K562 (cell line): ENCODE data around the gene ZNF69. TPM values are rescaled to one million over a fixed set of nuclear protein-coding genes. Genes with fewer than 3 reads are reported as not detected.

Experiments used
- IFI16 ChIP-seq: fragments of 250-450 bp; sonication (Bioruptor Pico); IDR thresholded peaks from 2 replicates; pipeline ENCODE4 v2.1.2; 2022; ENCODE audit warnings: mild to moderate bottlenecking, inconsistent platforms
- KLF16 ChIP-seq: IDR thresholded peaks from 2 replicates; pipeline ENCODE4 v1.6.1; 2016; ENCODE audit warnings: antibody characterized with exemption
- MTA1 ChIP-seq: fragments of 450-650 bp; IDR thresholded peaks from 2 replicates; pipeline ENCODE4 v1.6.1; 2017; ENCODE audit warnings: borderline replicate concordance
- NR3C1 ChIP-seq: sonication (generic); formaldehyde crosslinking; IDR thresholded peaks from 2 replicates; pipeline ENCODE4 v1.8.1; 2022; ENCODE audit warnings: missing genetic modification reagents
- RBBP5 ChIP-seq: fragments of 200-600 bp; sonication (generic); IDR thresholded peaks from 2 replicates; pipeline ENCODE4 v1.6.1; 2012; ENCODE audit warnings: borderline replicate concordance, mild to moderate bottlenecking, low read length, control low read depth, inconsistent platforms; ENCODE audit not compliant: insufficient read depth, poor library complexity, severe bottlenecking
- polyA plus RNA-seq, 8 experiments: library from polyadenylated mRNA; depleted of rRNA in 4 of 8; stranded (reverse) in 5 of 8; unstranded in 3 of 8; fragments of >200 nt; fragmentation: Nextera tagmentation in 2 of 8; fragmentation: Illumina TruSeq in 1 of 8; extraction: Ambion mirVana in 2 of 8; extraction: Trizol in 1 of 8; gene quantifications; 2 replicates each; pipeline versions ENCODE4 v1.2.1 to v1.2.3, GENCODE V29; 2011 to 2014; ENCODE audit warnings: inconsistent platforms in 1 of 8, missing spikeins in 1 of 8
- total RNA-seq, 7 experiments: library from RNA; depleted of rRNA in 6 of 7; stranded (reverse); fragments of >200 nt in 6 of 7; fragmentation: Illumina TruSeq in 2 of 7; extraction: Trizol in 2 of 7; gene quantifications; 2 replicates each; pipeline versions ENCODE4 v1.2.1 to v1.2.3, GENCODE V29; 2011 to 2021; ENCODE audit warnings: low replicate concordance in 1 of 7
- TF ChIP-seq, protein P1 (sequence below): fragments of 450-650 bp; IDR thresholded peaks from 2 replicates; pipeline ENCODE4 v1.6.1; 2016; ENCODE audit warnings: antibody characterized with exemption
- TF ChIP-seq, protein P2 (sequence below), 2 experiments: fragments of 150-350 bp in 1 of 2; IDR thresholded peaks; 2 replicates each; pipeline ENCODE4 v1.6.1; 2012 to 2016; ENCODE audit warnings: low read depth in 2 of 2, low read length in 2 of 2, mild to moderate bottlenecking in 1 of 2, moderate library complexity in 1 of 2
- TF ChIP-seq, protein P3 (sequence below): sonication (generic); formaldehyde crosslinking; IDR thresholded peaks from 2 replicates; pipeline ENCODE4 v1.5.0; 2020; ENCODE audit warnings: missing genetic modification reagents
- TF ChIP-seq, protein P4 (sequence below): fragments of 250-450 bp; sonication (Bioruptor Pico); IDR thresholded peaks from 2 replicates; pipeline ENCODE4 v1.9.0; 2021; ENCODE audit warnings: mild to moderate bottlenecking, inconsistent platforms
- TF ChIP-seq, protein P5 (sequence below), 2 experiments: IDR thresholded peaks; 2 replicates each; pipeline ENCODE4 v1.6.1; 2011; ENCODE audit warnings: borderline replicate concordance in 1 of 2, control low read depth in 1 of 2, low read depth in 1 of 2, low read length in 1 of 2, mild to moderate bottlenecking in 1 of 2, mixed read lengths in 1 of 2, moderate library complexity in 1 of 2; ENCODE audit not compliant: insufficient read depth in 1 of 2, insufficient read length in 1 of 2, poor library complexity in 1 of 2, severe bottlenecking in 1 of 2; ENCODE audit errors: extremely low read depth in 1 of 2
- TF ChIP-seq, protein P6 (sequence below): fragments of 450-650 bp; IDR thresholded peaks from 2 replicates; pipeline ENCODE4 v1.6.1; 2014; ENCODE audit warnings: low read depth, mild to moderate bottlenecking, moderate library complexity, borderline replicate concordance

The ZNF69 gene
- total and polyA plus RNA-seq, 9 of the 15 experiments (the other 6 are each of a cell fraction or from before 2014, with no cell fraction given): 2.3 to 5.4 (median 3.6) TPM

DNA sequence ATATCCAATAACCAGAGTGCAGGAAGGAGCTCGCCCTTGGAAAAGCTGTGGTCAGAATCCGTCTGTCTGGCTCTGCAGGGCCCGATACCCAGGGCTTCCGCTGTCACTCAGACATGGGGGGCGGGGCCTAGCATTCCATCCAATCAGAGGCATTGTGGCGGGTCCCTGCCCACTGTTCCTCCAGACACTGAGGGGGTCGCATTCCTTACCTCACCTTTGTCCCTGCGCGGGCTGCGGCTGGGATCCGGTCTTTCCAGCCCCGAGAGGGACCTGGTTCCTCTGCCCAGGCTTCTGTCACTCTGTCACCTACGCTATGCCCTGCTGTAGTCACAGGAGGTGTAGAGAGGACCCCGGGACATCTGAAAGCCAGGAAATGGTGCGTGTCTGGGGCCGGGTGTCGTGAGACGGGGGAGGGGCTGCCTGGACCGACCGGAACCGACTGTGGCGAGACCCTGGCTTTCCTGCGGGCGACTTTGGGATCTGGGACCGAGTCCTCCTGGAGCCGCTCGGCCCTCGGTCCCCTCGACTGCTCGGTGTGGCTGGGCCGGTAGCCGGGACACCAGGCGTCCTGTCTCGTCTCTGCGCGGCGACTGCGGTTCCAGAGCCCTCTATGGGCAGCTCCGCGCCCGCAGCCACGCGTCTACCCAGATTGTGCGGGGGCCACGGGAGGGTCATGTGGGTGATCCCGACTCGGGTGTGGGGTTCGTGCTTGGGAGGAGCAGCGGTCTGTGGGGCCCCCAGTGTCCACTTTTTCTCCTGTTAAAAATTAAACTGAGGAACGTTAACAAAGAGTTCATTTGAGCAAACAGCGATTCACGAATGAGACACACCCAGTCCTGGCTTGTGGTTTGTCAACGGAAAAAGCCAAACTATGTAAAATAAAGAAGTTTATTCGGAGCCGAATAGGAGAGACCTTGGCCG, at the start of gene ZNF69 (continued):
- TF ChIP-seq IFI16 (CRISPR knock-in tag): no peak
- TF ChIP-seq, protein P1, sequence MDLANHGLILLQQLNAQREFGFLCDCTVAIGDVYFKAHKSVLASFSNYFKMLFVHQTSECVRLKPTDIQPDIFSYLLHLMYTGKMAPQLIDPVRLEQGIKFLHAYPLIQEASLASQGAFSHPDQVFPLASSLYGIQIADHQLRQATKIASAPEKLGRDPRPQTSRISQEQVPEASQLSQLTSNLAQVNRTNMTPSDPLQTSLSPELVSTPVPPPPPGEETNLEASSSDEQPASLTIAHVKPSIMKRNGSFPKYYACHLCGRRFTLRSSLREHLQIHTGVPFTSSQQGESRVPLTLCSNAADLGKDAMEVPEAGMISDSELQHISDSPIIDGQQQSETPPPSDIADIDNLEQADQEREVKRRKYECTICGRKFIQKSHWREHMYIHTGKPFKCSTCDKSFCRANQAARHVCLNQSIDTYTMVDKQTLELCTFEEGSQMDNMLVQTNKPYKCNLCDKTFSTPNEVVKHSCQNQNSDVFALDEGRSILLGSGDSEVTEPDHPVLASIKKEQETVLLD: 0 out of 2 replicates have a peak, but pooled peaks have one; percentile 36
- peak; percentile 67 for TF ChIP-seq RBBP5
- no peak for TF ChIP-seq KLF16
- TF ChIP-seq, protein P2, sequence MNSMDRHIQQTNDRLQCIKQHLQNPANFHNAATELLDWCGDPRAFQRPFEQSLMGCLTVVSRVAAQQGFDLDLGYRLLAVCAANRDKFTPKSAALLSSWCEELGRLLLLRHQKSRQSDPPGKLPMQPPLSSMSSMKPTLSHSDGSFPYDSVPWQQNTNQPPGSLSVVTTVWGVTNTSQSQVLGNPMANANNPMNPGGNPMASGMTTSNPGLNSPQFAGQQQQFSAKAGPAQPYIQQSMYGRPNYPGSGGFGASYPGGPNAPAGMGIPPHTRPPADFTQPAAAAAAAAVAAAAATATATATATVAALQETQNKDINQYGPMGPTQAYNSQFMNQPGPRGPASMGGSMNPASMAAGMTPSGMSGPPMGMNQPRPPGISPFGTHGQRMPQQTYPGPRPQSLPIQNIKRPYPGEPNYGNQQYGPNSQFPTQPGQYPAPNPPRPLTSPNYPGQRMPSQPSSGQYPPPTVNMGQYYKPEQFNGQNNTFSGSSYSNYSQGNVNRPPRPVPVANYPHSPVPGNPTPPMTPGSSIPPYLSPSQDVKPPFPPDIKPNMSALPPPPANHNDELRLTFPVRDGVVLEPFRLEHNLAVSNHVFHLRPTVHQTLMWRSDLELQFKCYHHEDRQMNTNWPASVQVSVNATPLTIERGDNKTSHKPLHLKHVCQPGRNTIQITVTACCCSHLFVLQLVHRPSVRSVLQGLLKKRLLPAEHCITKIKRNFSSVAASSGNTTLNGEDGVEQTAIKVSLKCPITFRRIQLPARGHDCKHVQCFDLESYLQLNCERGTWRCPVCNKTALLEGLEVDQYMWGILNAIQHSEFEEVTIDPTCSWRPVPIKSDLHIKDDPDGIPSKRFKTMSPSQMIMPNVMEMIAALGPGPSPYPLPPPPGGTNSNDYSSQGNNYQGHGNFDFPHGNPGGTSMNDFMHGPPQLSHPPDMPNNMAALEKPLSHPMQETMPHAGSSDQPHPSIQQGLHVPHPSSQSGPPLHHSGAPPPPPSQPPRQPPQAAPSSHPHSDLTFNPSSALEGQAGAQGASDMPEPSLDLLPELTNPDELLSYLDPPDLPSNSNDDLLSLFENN (IDR thresholded peaks at IDR 0.05; ENCODE audit: low read depth in 2 of 2, low read length in 2 of 2): no peak
- TF ChIP-seq, protein P3, sequence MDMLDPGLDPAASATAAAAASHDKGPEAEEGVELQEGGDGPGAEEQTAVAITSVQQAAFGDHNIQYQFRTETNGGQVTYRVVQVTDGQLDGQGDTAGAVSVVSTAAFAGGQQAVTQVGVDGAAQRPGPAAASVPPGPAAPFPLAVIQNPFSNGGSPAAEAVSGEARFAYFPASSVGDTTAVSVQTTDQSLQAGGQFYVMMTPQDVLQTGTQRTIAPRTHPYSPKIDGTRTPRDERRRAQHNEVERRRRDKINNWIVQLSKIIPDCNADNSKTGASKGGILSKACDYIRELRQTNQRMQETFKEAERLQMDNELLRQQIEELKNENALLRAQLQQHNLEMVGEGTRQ (CRISPR knock-in tag): peak; percentile 26; the same call in 1 of the 2 replicates
- TF ChIP-seq NR3C1 (CRISPR knock-in tag): no peak
- TF ChIP-seq, protein P4, sequence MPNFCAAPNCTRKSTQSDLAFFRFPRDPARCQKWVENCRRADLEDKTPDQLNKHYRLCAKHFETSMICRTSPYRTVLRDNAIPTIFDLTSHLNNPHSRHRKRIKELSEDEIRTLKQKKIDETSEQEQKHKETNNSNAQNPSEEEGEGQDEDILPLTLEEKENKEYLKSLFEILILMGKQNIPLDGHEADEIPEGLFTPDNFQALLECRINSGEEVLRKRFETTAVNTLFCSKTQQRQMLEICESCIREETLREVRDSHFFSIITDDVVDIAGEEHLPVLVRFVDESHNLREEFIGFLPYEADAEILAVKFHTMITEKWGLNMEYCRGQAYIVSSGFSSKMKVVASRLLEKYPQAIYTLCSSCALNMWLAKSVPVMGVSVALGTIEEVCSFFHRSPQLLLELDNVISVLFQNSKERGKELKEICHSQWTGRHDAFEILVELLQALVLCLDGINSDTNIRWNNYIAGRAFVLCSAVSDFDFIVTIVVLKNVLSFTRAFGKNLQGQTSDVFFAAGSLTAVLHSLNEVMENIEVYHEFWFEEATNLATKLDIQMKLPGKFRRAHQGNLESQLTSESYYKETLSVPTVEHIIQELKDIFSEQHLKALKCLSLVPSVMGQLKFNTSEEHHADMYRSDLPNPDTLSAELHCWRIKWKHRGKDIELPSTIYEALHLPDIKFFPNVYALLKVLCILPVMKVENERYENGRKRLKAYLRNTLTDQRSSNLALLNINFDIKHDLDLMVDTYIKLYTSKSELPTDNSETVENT (CRISPR knock-in tag): no peak
- TF ChIP-seq, protein P5, sequence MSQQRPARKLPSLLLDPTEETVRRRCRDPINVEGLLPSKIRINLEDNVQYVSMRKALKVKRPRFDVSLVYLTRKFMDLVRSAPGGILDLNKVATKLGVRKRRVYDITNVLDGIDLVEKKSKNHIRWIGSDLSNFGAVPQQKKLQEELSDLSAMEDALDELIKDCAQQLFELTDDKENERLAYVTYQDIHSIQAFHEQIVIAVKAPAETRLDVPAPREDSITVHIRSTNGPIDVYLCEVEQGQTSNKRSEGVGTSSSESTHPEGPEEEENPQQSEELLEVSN (IDR thresholded peaks at IDR 0.05; ENCODE audit: borderline replicate concordance in 1 of 2, extremely low read depth in 1 of 2, insufficient read depth in 1 of 2, insufficient read length in 1 of 2, low read depth in 1 of 2, low read length in 1 of 2, poor library complexity in 1 of 2, severe bottlenecking in 1 of 2): peak; percentile 60 to 85
- TF ChIP-seq, protein P6, sequence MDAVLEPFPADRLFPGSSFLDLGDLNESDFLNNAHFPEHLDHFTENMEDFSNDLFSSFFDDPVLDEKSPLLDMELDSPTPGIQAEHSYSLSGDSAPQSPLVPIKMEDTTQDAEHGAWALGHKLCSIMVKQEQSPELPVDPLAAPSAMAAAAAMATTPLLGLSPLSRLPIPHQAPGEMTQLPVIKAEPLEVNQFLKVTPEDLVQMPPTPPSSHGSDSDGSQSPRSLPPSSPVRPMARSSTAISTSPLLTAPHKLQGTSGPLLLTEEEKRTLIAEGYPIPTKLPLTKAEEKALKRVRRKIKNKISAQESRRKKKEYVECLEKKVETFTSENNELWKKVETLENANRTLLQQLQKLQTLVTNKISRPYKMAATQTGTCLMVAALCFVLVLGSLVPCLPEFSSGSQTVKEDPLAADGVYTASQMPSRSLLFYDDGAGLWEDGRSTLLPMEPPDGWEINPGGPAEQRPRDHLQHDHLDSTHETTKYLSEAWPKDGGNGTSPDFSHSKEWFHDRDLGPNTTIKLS: 0 out of 2 replicates have a peak, but pooled peaks have one; percentile 40
- 0 out of 2 replicates have a peak, but pooled peaks have one; percentile 23 for TF ChIP-seq MTA1
